ENCODE measurements around the gene WDR82. TPM values are rescaled to one million over a fixed set of nuclear protein-coding genes. Genes with fewer than 3 reads are reported as not detected.

Gene WDR82
- total and polyA plus RNA-seq, 2 of the 4 experiments (the other 2 are of a cell fraction): 38.1 to 68.1 TPM

- no peak overlapping the region for H2AK5ac ChIP-seq (ENCODE audit: low read depth, low read length)
- no peak overlapping the region for H4K5ac ChIP-seq (ENCODE audit: low read depth, low read length)
- WGBS, 2 experiments (ENCODE audit: extremely low coverage in 2 of 2, insufficient read length in 1 of 2): 83% methylated on average over 1 of the region's 10 CpGs; no CpG with 5 or more reads in 1 of the 2 experiments
- H4K91ac ChIP-seq (ENCODE audit: insufficient read depth, low read depth, low read length): no peak overlapping the region
- no peak overlapping the region for H3K56ac ChIP-seq (ENCODE audit: extremely low read depth, insufficient read depth, low read length)
- TF ChIP-seq BHLHE40 (IDR thresholded peaks at IDR 0.05; ENCODE audit: low read depth, low read length) (no peak), RFX5 (IDR thresholded peaks at IDR 0.05; ENCODE audit: low read depth, low read length) (no peak), MAZ (IDR thresholded peaks at IDR 0.05; ENCODE audit: borderline replicate concordance, low read depth, low read length) (no peak), POLR2A (IDR thresholded peaks at IDR 0.05; ENCODE audit: low read depth, low read length) (no peak)
- TF ChIP-seq, protein P1, sequence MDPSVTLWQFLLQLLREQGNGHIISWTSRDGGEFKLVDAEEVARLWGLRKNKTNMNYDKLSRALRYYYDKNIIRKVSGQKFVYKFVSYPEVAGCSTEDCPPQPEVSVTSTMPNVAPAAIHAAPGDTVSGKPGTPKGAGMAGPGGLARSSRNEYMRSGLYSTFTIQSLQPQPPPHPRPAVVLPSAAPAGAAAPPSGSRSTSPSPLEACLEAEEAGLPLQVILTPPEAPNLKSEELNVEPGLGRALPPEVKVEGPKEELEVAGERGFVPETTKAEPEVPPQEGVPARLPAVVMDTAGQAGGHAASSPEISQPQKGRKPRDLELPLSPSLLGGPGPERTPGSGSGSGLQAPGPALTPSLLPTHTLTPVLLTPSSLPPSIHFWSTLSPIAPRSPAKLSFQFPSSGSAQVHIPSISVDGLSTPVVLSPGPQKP (IDR thresholded peaks at IDR 0.05; ENCODE audit: borderline replicate concordance, low read depth, low read length): no peak
- H2BK20ac ChIP-seq (ENCODE audit: low read depth, low read length): no peak overlapping the region
- no peak overlapping the region for H3K18ac ChIP-seq (ENCODE audit: low read depth, low read length)
- no peak overlapping the region for H2AK9ac ChIP-seq (replicated peaks; ENCODE audit: low read depth, low read length, poor library complexity)
- no peak overlapping the region for H2BK5ac ChIP-seq (ENCODE audit: low read depth, low read length, poor library complexity, severe bottlenecking)
- no peak overlapping the region for H3K4ac ChIP-seq (ENCODE audit: low read depth, low read length)
- H2BK15ac ChIP-seq (ENCODE audit: low read depth, low read length): no peak overlapping the region
- DNase-seq (no peak), ATAC-seq (ENCODE audit: low read depth) (no peak)
- in situ Hi-C loops (cut with MboI; ENCODE audit: low sequenced_read_pairs): no loop called here
- no peak overlapping the region for H3K23ac ChIP-seq (ENCODE audit: low read depth, low read length)
- H3K4me1 ChIP-seq (ENCODE audit: control insufficient read depth, insufficient read depth, low read length): no peaks in the 10 kb centered on the region
- CTCF ChIA-PET: no interaction called here
- BruUV-seq (replicated peaks): no TSS peak
- no peak overlapping the region for H3K27ac ChIP-seq (ENCODE audit: insufficient read depth, low read length)
- dilution Hi-C loops (cut with HindIII; ENCODE audit: low sequenced_read_pairs, unreplicated experiment): no loop called here
- H3K27me3 ChIP-seq (ENCODE audit: control insufficient read depth, insufficient read depth, low read length): no peaks in the 10 kb centered on the region
- H3K79me1 ChIP-seq (ENCODE audit: low read depth in 1 of 2, low read length in 2 of 2): no peaks in the 10 kb centered on the region; a peak in 1 of 4 replicates
- POLR2A ChIA-PET (ENCODE audit: unreplicated experiment): no interaction called here
- H4K20me1 ChIP-seq (ENCODE audit: insufficient read depth, low read length): no peaks in the 10 kb centered on the region
- H2AFZ ChIP-seq (replicated peaks; ENCODE audit: low read length, poor library complexity): no peak overlapping the region
- 0 out of 2 replicates have a peak, but pooled peaks cover 5% of the 10 kb centered on the region for H3K9me1 ChIP-seq (ENCODE audit: insufficient read depth, low read length)
- no peaks in the 10 kb centered on the region for H3K36me3 ChIP-seq (ENCODE audit: control insufficient read depth, insufficient read depth, low read length)
- intact Hi-C loops (cut with micrococcal nuclease): no loop called here
- no peak overlapping the region for H3K9ac ChIP-seq (ENCODE audit: low read depth, low read length)
- H4K8ac ChIP-seq (ENCODE audit: low read depth in 2 of 2, low read length in 2 of 2): no peak overlapping the region
- no peak overlapping the region for H3K14ac ChIP-seq (replicated peaks; ENCODE audit: low read depth, low read length)
- no peak overlapping the region for H3K4me2 ChIP-seq (ENCODE audit: low read depth, low read length)
- no peaks in the 10 kb centered on the region for H3K9me3 ChIP-seq (ENCODE audit: control insufficient read depth, insufficient read depth, low read length)
- no peak overlapping the region for H3K4me3 ChIP-seq (ENCODE audit: insufficient read depth, low read depth, low read length)
- H2BK120ac ChIP-seq (ENCODE audit: low read depth, low read length): no peak overlapping the region
Observed at GRCh38 chr3:52319921-52320595, 41.6 kb upstream of the WDR82 start.

Data from IMR-90 (cell line).